ENCODE data around the gene FAHD2A. TPM values are rescaled to one million over a fixed set of nuclear protein-coding genes. Genes with fewer than 3 reads are reported as not detected.

FAHD2A gene
- total RNA-seq, 6 experiments from 2014 or later: 62.2 to 80.1 (median 75.7) TPM

GRCh38 chr2:95372216-95372829 lies 30.2 kb upstream of the FAHD2A start:
- no peak for TF ChIP-seq POLR2A (IDR thresholded peaks at IDR 0.05)
- TF ChIP-seq CTCF (IDR thresholded peaks at IDR 0.05): no peak
- 87% methylated on average over 6 of the region's 8 CpGs for WGBS (ENCODE audit: insufficient coverage, low coverage, low lambda C conversion rate, missing lambda C conversion rate)
- H3K36me3 ChIP-seq: no peaks in the 10 kb centered on the region
- H3K4me1 ChIP-seq: no peaks in the 10 kb centered on the region
- no peaks in the 10 kb centered on the region for H3K27me3 ChIP-seq
- no peaks in the 10 kb centered on the region for H3K9me3 ChIP-seq
- intact Hi-C loops (cut with DNase I): no loop called here
- ATAC-seq (no peak), DNase-seq (peak in 1 of 3 donors; percentile 25)
- no peak overlapping the region for H3K27ac ChIP-seq
- no peak overlapping the region for H3K4me3 ChIP-seq

DNA sequence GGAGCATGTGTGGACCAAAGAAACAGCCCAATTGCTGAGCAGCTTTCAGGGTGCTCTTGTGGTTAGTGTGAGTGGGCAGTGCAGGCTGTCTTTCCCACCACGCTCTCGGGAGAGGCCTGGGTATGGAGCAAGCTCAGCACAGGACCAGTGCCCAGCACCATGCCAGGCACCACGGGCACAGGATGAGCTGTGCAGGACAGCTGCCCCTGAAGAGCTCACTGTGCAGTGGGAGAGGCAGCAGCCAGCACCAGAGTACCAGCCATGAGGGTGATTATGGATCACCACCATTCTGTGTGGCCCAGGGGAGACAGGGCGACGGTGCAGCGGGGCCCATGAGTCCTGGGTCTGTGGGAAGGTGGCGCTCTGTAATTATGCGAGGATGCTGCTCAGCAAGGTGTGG lies 29.7 kb upstream of the FAHD2A start:
- intact Hi-C loops (cut with DNase I): no loop called here
- no peak for TF ChIP-seq POLR2A (IDR thresholded peaks at IDR 0.05)
- TF ChIP-seq CTCF (IDR thresholded peaks at IDR 0.05): no peak
- ATAC-seq (no peak), DNase-seq (peak in 1 of 3 donors; percentile 10)
- WGBS (ENCODE audit: insufficient coverage, low coverage, low lambda C conversion rate, missing lambda C conversion rate): 93% methylated on average over 3 of the region's 8 CpGs
- Histone ChIP-seq H3K9me3 (no peaks in the 10 kb centered on the region), H3K4me1 (no peaks in the 10 kb centered on the region), H3K36me3 (no peaks in the 10 kb centered on the region), H3K27ac (no peak overlapping the region), H3K27me3 (no peaks in the 10 kb centered on the region), H3K4me3 (no peak overlapping the region)

GRCh38 chr2:95374029-95374428 lies 28.5 kb upstream of the FAHD2A start:
- ATAC-seq (no peak), DNase-seq (peak in 1 of 3 donors; percentile 18)
- intact Hi-C loops (cut with DNase I): no loop called here

GRCh38 chr2:95374451-95374920 lies 28.0 kb upstream of the FAHD2A start:
- no peaks in the 10 kb centered on the region for H3K27me3 ChIP-seq
- intact Hi-C loops (cut with DNase I): no loop called here
- no peaks in the 10 kb centered on the region for H3K9me3 ChIP-seq
- H3K27ac ChIP-seq: no peak overlapping the region
- DNase-seq (peak in 1 of 3 donors; percentile 28), ATAC-seq (no peak)
- no CpG with 5 or more reads among the region's 11 CpGs for WGBS (ENCODE audit: insufficient coverage, low coverage, low lambda C conversion rate, missing lambda C conversion rate)
- no peak for TF ChIP-seq CTCF (IDR thresholded peaks at IDR 0.05)
- no peak for TF ChIP-seq POLR2A (IDR thresholded peaks at IDR 0.05)
- H3K4me3 ChIP-seq: no peak overlapping the region
- no peaks in the 10 kb centered on the region for H3K4me1 ChIP-seq
- H3K36me3 ChIP-seq: no peaks in the 10 kb centered on the region

More at GRCh38 chr2:95374029-95374428, 28.5 kb upstream of the FAHD2A start:
- H3K9me3 ChIP-seq: no peaks in the 10 kb centered on the region
- no peak overlapping the region for H3K27ac ChIP-seq
- no peak for TF ChIP-seq CTCF (IDR thresholded peaks at IDR 0.05)
- TF ChIP-seq POLR2A (IDR thresholded peaks at IDR 0.05): no peak
- no peaks in the 10 kb centered on the region for H3K4me1 ChIP-seq
- no CpG with 5 or more reads among the region's 6 CpGs for WGBS (ENCODE audit: insufficient coverage, low coverage, low lambda C conversion rate, missing lambda C conversion rate)
- H3K27me3 ChIP-seq: no peaks in the 10 kb centered on the region
- H3K36me3 ChIP-seq: no peaks in the 10 kb centered on the region
- H3K4me3 ChIP-seq: no peak overlapping the region

All from right lobe of liver (tissue), 6 donors.